Muscle of back (tissue), 11 donors: ENCODE results near the gene RTN1. TPM values are rescaled to one million over a fixed set of nuclear protein-coding genes. Genes with fewer than 3 reads are reported as not detected.
A peak's percentile ranks its signal among the peaks of the same experiment; 100 is the strongest.

ENCODE experiments used
- DNase-seq, 3 donors: peaks; one replicate each; pipeline versions ENCODE4 v3.0.0 to v3.0.0-alpha.2; 2013
- polyA plus RNA-seq, 10 donors: library from polyadenylated mRNA; unstranded; fragments of 120-200 nt; gene quantifications; one replicate each; pipeline ENCODE4 v1.2.1, GENCODE V29; 2013; ENCODE audit not compliant: insufficient read length in 10 of 10

The RTN1 gene
- polyA plus RNA-seq, 10 donors, result 1.4 to 4.9 (median 2.5) TPM

DNA sequence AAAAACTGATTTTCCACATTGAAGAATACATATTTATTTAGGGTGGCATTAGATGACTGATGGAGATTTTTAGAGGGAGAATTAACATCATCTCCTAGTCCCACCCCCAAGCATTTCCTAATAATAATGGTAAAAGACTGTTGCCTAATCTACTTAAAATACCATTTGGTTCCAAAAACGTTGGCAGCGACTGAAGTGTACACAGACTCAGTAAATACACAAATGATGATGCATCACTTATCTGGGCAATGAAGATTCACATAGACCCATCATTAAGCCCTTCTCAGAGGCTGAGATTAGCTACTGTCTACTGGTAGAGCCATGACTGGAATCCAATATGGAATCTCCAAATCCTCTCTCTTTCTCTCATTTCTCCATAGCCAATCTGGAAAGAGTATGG is 18.2 kb downstream of the RTN1 start:
- DNase-seq, result no peak

DNA sequence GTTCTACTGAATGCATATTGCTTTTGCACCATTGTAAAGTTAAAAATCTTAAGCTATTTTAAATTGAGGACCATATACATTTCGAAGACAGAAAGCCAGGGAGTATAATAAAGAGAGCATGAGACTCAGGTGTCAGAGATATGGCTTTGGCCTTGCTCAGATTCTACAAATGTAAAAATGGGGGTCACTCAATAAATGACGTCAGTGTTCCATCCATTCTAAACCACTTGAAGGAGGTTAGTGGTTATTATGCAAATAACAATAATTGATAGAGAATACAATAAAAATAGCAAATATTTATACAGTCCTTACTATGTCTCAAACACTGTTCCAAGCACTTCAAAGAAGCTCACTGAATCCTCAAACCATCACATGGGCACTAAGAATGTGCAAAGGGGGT is 20.1 kb downstream of the RTN1 start:
- DNase-seq, result no peak

- no peak for DNase-seq
Measured at GRCh38 chr14:59849411-59850130, 21.0 kb downstream of the RTN1 start.

- DNase-seq, result no peak
Measured at GRCh38 chr14:59848671-59849070, 21.9 kb downstream of the RTN1 start.

DNA sequence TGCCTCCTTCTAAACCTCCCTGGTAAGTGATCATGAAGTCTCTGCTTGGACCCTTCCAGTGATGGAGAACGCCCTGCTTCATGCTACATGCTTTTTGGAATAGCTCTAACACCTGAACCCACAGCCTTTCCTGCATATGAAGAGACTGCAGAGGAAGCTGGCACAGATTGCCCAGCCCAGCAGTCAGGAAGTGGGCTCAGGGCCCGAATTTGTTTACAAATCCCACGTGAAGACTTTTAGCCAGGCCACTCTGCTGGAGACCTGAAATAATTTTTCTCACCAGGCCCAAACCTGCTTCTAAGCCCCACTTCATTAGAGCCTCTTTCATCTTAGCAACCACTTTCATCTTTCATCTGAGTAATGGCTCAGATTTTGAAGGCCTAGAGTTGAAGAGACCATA is 22.9 kb downstream of the RTN1 start:
- no peak for DNase-seq

DNA sequence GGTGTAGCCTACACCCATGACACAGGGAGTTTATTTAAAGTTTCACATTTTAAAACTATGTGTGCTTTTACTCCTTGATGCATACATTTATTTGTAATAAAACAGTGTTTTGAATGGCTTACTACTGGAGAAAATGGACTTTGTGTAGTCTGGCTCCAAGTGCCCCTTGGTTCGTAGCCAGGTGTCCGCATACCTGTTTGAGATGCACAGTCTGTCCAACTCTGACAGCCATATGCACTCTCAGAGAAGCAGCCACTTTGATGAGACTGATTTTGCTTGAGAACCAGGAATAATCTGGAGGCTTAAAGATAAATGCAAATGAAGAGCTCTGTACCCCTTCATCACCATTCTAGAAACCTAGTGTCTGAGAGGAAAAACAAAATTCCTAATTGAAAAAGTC is 24.0 kb downstream of the RTN1 start:
- DNase-seq, result no peak

DNA sequence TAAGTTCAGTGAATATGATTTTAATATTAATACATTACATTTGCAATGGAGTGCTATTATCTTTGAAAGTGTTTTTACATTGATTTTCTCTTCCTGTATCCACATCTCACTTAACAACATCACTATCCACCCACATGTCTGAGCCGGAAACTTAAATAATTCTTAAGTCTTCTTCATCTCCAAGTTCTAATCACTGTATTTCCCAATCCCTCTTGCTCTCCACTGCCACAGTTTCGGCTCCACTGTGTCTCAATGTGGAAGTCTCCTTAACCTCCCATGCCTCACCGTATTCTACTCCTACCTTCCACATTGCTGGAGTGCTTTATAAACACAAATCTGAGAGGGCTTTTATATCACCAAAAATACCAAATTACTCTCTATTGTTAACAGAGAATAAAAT is 25.3 kb downstream of the RTN1 start:
- no peak for DNase-seq

- no peak for DNase-seq
Measured at GRCh38 chr14:59844186-59844812, 26.3 kb downstream of the RTN1 start.

- DNase-seq, result no peak
Measured at GRCh38 chr14:59836116-59836515, 34.5 kb downstream of the RTN1 start.

GRCh38 chr14:59832653-59833294 is 37.8 kb downstream of the RTN1 start:
- no peak for DNase-seq

- no peak for DNase-seq
Measured at GRCh38 chr14:59831121-59831730, 39.4 kb downstream of the RTN1 start.

- DNase-seq, result no peak
Measured at GRCh38 chr14:59830338-59830734, 40.2 kb downstream of the RTN1 start.

- DNase-seq, result no peak
Measured at GRCh38 chr14:59829469-59830337, 40.9 kb downstream of the RTN1 start.

GRCh38 chr14:59828276-59828675 is 42.3 kb downstream of the RTN1 start:
- DNase-seq, result no peak

GRCh38 chr14:59827401-59827800 is 43.2 kb downstream of the RTN1 start:
- peak in 1 of 3 donors; percentile 32 for DNase-seq

- DNase-seq, result no peak
Measured at GRCh38 chr14:59826150-59826549, 44.4 kb downstream of the RTN1 start.

DNA sequence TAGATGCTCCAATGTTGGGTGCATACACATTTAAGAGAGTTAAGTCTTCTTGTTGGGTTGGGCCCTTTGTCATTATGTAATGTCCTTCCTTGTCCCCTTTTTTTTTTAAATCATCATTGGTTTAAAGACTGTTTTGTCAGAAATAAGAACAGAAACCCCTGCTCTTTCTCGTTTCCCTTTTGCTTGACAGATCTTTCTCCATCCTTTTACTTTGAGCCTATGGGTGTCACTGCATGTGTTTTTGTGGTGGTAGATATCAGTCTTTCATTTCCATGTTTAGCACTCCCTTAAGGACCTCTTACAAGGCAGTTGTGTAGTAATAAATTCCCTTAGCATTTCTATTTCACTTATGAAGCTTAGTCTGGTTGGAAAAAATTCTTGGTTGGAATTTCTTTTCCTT is 47.4 kb downstream of the RTN1 start:
- DNase-seq, result no peak

GRCh38 chr14:59819446-59820088 is 51.0 kb downstream of the RTN1 start:
- DNase-seq, result no peak

- no peak for DNase-seq
Measured at GRCh38 chr14:59816941-59817340, 53.6 kb downstream of the RTN1 start.

DNA sequence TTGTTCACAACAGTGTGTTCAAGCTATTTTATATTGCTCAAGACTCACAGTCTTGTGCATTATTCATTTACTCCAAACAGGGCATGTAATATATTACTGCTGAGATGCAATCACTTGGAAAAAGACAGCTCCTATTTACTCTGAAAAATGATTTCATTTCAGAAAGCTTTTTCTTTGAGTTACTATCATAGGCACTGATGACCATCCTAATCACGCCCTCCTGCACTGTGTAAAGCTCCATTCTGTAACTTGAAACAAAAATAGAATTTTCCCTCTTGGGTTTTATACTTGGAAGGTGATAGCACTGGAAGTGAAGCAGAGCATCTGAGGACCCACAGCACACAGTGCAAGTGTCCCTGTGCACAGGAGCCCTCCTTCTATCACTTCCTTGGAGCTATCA is 55.6 kb downstream of the RTN1 start:
- DNase-seq, result no peak

DNA sequence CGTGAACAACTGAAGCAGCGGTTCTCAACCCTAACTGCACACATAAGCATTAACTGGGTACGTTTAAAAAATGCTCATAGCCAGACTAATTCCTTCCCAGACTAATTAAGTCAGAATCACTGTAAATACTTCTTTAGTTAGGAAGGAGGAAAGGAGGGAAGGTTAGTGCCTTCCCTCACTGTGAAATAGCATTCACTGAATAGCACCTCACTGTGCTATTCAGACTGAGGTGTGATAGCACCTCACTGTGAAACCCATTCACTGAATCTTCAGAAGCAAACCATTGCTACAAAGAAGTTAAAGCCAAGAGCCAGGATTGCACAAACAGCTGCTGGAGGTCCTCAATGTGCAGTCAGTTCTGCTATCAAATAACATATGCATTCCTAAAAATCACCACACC is 58.8 kb downstream of the RTN1 start:
- no peak for DNase-seq
